Peyer's patch (tissue), 4 donors: ENCODE results near the gene EFNA2. TPM values are rescaled to one million over a fixed set of nuclear protein-coding genes. Genes with fewer than 3 reads are reported as not detected.

Experiments
- DNase-seq, 3 donors: peaks; one replicate each; pipeline ENCODE4 v3.0.0-alpha.2; 2017 to 2019
- H3K27ac ChIP-seq, 4 donors: fragments of 200-600 bp; sonication (generic); one replicate each; pipeline ENCODE4 v1.5.1; 2016 to 2019
- H3K27me3 ChIP-seq, 2 donors: fragments of 200-600 bp; sonication (generic); one replicate each; pipeline ENCODE4 v1.5.1; 2019
- H3K36me3 ChIP-seq, 3 donors: fragments of 200-600 bp; sonication (generic); one replicate each; pipeline ENCODE4 v1.5.1; 2016 to 2019
- H3K4me1 ChIP-seq, 4 donors: fragments of 200-600 bp; sonication (generic); one replicate each; pipeline ENCODE4 v1.5.1; 2016 to 2019
- H3K4me3 ChIP-seq, 4 donors: fragments of 200-600 bp; sonication (generic); 1 replicate in 3 of 4; 2 replicates in 1 of 4; pipeline ENCODE4 v1.5.1; 2016 to 2019; ENCODE audit warnings: mild to moderate bottlenecking in 1 of 4
- H3K9me3 ChIP-seq, 4 donors: fragments of 200-600 bp; sonication (generic); one replicate each; pipeline ENCODE4 v1.5.1; 2016 to 2019; ENCODE audit warnings: mild to moderate bottlenecking in 1 of 4
- POLR2A ChIP-seq, 2 donors: fragments of 450-650 bp; IDR thresholded peaks; one replicate each; pipeline ENCODE4 v1.5.1; 2017; ENCODE audit warnings: antibody characterized with exemption in 2 of 2, mild to moderate bottlenecking in 2 of 2, moderate library complexity in 2 of 2
- total RNA-seq, 4 donors: library from RNA; depleted of rRNA; stranded (reverse); fragments of >200 nt; gene quantifications; one replicate each; pipeline ENCODE4 v1.1.0, GENCODE V29; 2016
- TF ChIP-seq, protein P1 (sequence below), 6 experiments: fragments of 450-650 bp in 4 of 6; fragments of 200-600 bp in 2 of 6; sonication (generic) in 1 of 6; IDR thresholded peaks; one replicate each; pipeline ENCODE4 v1.5.1; 2017 to 2019; ENCODE audit warnings: antibody characterized with exemption in 6 of 6, mild to moderate bottlenecking in 3 of 6, moderate library complexity in 1 of 6

The EFNA2 gene
- total RNA-seq, 4 donors from 2014 or later = 21.5 to 34.1 (median 32.3) TPM

GRCh38 chr19:1336079-1336684 is 50.5 kb downstream of the EFNA2 start:
- Histone ChIP-seq H3K27ac (no peak overlapping the region), H3K36me3 (no peaks in the 10 kb centered on the region), H3K4me1 (no peaks in the 10 kb centered on the region), H3K4me3 (no peak overlapping the region), H3K9me3 (no peaks in the 10 kb centered on the region), H3K27me3 (no peaks in the 10 kb centered on the region)
- TF ChIP-seq POLR2A (IDR thresholded peaks at IDR 0.05) = no peak
- TF ChIP-seq, protein P1, sequence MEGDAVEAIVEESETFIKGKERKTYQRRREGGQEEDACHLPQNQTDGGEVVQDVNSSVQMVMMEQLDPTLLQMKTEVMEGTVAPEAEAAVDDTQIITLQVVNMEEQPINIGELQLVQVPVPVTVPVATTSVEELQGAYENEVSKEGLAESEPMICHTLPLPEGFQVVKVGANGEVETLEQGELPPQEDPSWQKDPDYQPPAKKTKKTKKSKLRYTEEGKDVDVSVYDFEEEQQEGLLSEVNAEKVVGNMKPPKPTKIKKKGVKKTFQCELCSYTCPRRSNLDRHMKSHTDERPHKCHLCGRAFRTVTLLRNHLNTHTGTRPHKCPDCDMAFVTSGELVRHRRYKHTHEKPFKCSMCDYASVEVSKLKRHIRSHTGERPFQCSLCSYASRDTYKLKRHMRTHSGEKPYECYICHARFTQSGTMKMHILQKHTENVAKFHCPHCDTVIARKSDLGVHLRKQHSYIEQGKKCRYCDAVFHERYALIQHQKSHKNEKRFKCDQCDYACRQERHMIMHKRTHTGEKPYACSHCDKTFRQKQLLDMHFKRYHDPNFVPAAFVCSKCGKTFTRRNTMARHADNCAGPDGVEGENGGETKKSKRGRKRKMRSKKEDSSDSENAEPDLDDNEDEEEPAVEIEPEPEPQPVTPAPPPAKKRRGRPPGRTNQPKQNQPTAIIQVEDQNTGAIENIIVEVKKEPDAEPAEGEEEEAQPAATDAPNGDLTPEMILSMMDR (IDR thresholded peaks at IDR 0.05) = no peak
- DNase-seq = no peak

DNA sequence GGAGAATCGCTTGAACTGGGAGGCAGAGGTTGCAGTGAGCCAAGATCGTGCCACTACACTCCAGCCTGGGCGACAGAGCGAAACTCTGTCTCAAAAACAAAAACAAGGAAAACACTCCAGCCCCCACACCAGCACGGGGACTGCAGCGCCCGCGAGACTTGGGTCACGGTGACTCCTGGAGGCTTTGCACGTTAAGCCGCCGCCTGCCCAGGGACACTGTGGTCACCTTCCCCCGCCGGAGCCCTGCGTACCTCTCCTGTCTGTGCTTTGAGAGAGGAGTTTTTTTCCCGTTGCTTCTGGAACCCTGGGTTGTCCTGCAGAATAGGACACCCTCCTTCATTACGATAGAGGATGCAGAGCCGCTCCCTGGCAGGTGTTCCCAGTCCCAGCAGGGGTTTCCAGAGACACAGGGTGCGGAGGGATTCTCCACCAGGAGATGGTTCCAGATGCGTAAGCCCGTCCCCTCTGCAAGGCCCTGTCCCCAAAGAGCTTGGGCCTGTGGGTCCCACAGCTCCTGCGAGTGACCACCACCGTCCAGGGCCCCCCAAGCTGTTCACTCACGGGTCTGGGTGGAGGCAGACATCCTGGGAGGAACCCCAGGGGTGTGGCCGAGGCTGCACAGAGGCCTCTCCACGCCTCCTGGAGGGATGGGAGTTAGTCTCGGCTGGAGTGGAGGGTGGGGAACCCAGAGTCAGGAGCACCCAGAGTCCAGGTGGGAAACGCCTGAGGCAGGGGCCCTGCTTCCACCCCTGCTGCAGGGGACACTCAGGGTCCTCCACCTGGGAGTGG is 55.2 kb downstream of the EFNA2 start:
- Histone ChIP-seq H3K27ac (no peak overlapping the region), H3K4me3 (no peak overlapping the region), H3K27me3 (no peaks in the 10 kb centered on the region), H3K9me3 (no peaks in the 10 kb centered on the region), H3K36me3 (no peaks in the 10 kb centered on the region), H3K4me1 (no peaks in the 10 kb centered on the region)
- no peak for TF ChIP-seq POLR2A (IDR thresholded peaks at IDR 0.05)
- TF ChIP-seq, protein P1 (IDR thresholded peaks at IDR 0.05) = no peak
- no peak for DNase-seq

- no peak for DNase-seq
- no peak for TF ChIP-seq POLR2A (IDR thresholded peaks at IDR 0.05)
- TF ChIP-seq, protein P1 (IDR thresholded peaks at IDR 0.05) = no peak
These were observed 57.4 kb downstream of the EFNA2 start for GRCh38 chr19:1343041-1343440.

DNA sequence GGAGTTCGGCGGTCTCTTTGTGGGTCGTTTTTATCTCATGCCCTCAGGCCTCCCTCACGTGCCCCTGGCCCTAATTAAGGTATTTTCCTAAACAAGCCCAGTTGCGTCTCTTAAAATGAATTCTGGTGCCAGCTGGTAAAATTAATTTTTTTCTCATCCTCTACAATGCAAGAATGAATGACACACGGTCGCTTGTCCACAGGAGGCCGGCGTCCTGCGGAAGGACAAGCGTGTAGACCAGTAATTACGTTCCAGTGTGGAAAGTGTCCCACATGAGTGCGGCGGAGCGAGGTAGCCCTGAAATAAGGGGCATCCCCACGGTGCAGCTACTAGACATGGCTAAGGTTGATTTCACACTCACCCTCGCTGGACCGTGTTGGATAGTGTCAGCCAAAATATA is 63.5 kb downstream of the EFNA2 start:
- no peak for TF ChIP-seq POLR2A (IDR thresholded peaks at IDR 0.05)
- TF ChIP-seq, protein P1 (IDR thresholded peaks at IDR 0.05) = no peak
- Histone ChIP-seq H3K36me3 (no peaks in the 10 kb centered on the region), H3K27me3 (no peaks in the 10 kb centered on the region), H3K27ac (no peak overlapping the region), H3K4me1 (peaks cover 0 to 5% (median 0%) of the 10 kb centered on the region in 4 donors), H3K9me3 (no peaks in the 10 kb centered on the region), H3K4me3 (no peak overlapping the region)
- DNase-seq = no peak

More at GRCh38 chr19:1343041-1343440, 57.4 kb downstream of the EFNA2 start:
- no peaks in the 10 kb centered on the region for H3K9me3 ChIP-seq
- no peak overlapping the region for H3K27ac ChIP-seq
- no peaks in the 10 kb centered on the region for H3K36me3 ChIP-seq
- H3K27me3 ChIP-seq = no peaks in the 10 kb centered on the region
- H3K4me3 ChIP-seq = no peak overlapping the region
- H3K4me1 ChIP-seq = no peaks in the 10 kb centered on the region

DNA sequence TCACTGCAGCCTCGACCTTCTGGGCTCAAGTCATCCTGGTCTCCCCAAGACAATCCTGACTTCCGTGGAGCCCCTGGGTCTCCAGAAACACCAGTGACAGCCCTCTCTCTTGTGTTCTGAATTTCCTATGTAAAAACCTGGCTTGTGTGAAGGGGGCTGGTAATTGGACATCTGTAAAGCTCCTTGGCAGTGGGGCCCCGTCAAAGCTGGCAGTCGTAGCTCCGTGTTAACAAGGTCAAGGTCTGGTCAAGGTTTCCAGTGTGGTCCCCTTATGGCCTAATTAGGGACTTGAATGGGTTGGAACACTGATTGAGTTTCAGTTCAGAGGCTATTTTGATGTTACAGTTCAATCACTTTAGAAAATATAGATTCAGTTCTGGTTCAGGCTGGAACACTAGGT is 65.2 kb downstream of the EFNA2 start:
- Histone ChIP-seq H3K4me3 (no peak overlapping the region), H3K4me1 (peaks cover 0 to 7% (median 0%) of the 10 kb centered on the region in 4 donors), H3K36me3 (no peaks in the 10 kb centered on the region), H3K27ac (no peak overlapping the region), H3K9me3 (no peaks in the 10 kb centered on the region), H3K27me3 (no peaks in the 10 kb centered on the region)
- TF ChIP-seq, protein P1 (IDR thresholded peaks at IDR 0.05) = no peak
- TF ChIP-seq POLR2A (IDR thresholded peaks at IDR 0.05) = no peak
- no peak for DNase-seq

Other genes starting within 250 kb of the EFNA2 start
- gene ABCA7, start 245.8 kb upstream of the EFNA2 start, total RNA-seq = 100 to 1,000 TPM in 1 of 4 donors, 10 to 100 TPM in 3; 30.1 to 162 (median 72.1) TPM
- gene ARHGAP45, start 218.7 kb upstream of the EFNA2 start, total RNA-seq = 100 to 1,000 TPM in 2 of 4 donors, 10 to 100 TPM in 2; 82.6 to 187 (median 118) TPM
- gene POLR2E, start 190.5 kb upstream of the EFNA2 start, total RNA-seq = 100 to 1,000 TPM in 2 of 4 donors, 10 to 100 TPM in 2; 74.3 to 107 (median 96.9) TPM
- gene GPX4, start 181.9 kb upstream of the EFNA2 start, total RNA-seq = 100 to 1,000 TPM; 258 to 493 (median 326) TPM
- 10 to 100 TPM; 26.4 to 71.0 (median 57.8) TPM for gene SBNO2, start 111.6 kb upstream of the EFNA2 start, total RNA-seq
- gene STK11, start 80.1 kb upstream of the EFNA2 start, total RNA-seq = 100 to 1,000 TPM in 3 of 4 donors, 10 to 100 TPM in 1; 98.4 to 135 (median 117) TPM
- 1 to 10 TPM in 1 of 4 donors, not detected in 3; 1.9 TPM for gene CBARP, start 47.9 kb upstream of the EFNA2 start, total RNA-seq
- 100 to 1,000 TPM in 3 of 4 donors, 10 to 100 TPM in 1; 88.3 to 299 (median 206) TPM for gene ATP5F1D, start 44.1 kb upstream of the EFNA2 start, total RNA-seq
- gene MIDN, start 37.3 kb upstream of the EFNA2 start, total RNA-seq = 100 to 1,000 TPM in 1 of 4 donors, 10 to 100 TPM in 3; 34.7 to 205 (median 98.9) TPM
- gene CIRBP, start 16.5 kb upstream of the EFNA2 start, total RNA-seq = 100 to 1,000 TPM; 258 to 623 (median 458) TPM
- gene FAM174C, start 10.3 kb upstream of the EFNA2 start, total RNA-seq = 10 to 100 TPM; 39.6 to 87.7 (median 80.0) TPM
- 100 to 1,000 TPM in 3 of 4 donors, 10 to 100 TPM in 1; 99.9 to 165 (median 156) TPM for gene NDUFS7, start 98.0 kb downstream of the EFNA2 start, total RNA-seq
- 1 to 10 TPM in 2 of 4 donors, not detected in 2; 2.5 to 3.1 TPM for gene GAMT, start 115.7 kb downstream of the EFNA2 start, total RNA-seq
- 10 to 100 TPM; 37.5 to 90.9 (median 58.2) TPM for gene DAZAP1, start 121.7 kb downstream of the EFNA2 start, total RNA-seq
- 1,000 to 10,000 TPM; 1,044 to 1,915 (median 1,354) TPM for gene RPS15, start 152.5 kb downstream of the EFNA2 start, total RNA-seq
- gene APC2, start 164.2 kb downstream of the EFNA2 start, total RNA-seq = under 1 TPM in 3 of 4 donors, not detected in 1; 0.18 to 0.76 (median 0.27) TPM
- 10 to 100 TPM; 35.5 to 68.5 (median 61.9) TPM for gene C19orf25, start 193.3 kb downstream of the EFNA2 start, total RNA-seq
- 10 to 100 TPM in 3 of 4 donors, 1 to 10 TPM in 1; 7.7 to 14.6 (median 12.1) TPM for gene PCSK4, start 204.5 kb downstream of the EFNA2 start, total RNA-seq
- 100 to 1,000 TPM in 3 of 4 donors, 1 to 10 TPM in 1; 7.4 to 167 (median 162) TPM for gene REEP6, start 205.3 kb downstream of the EFNA2 start, total RNA-seq
- 10 to 100 TPM in 3 of 4 donors, 1 to 10 TPM in 1; 5.0 to 31.5 (median 25.2) TPM for gene ADAMTSL5, start 227.1 kb downstream of the EFNA2 start, total RNA-seq
- not detected for gene PLK5, start 238.2 kb downstream of the EFNA2 start, total RNA-seq